Measurements from ENCODE around the gene FRA10AC1. TPM values are rescaled to one million over a fixed set of nuclear protein-coding genes. Genes with fewer than 3 reads are reported as not detected.

FRA10AC1 gene
- total RNA-seq, 1 donor from 2014 or later: 1.7 TPM

- H3K9me3 ChIP-seq: no peaks in the 10 kb centered on the region
- H3K27ac ChIP-seq: no peak overlapping the region
- no peak overlapping the region for H3K4me3 ChIP-seq
- H3K4me1 ChIP-seq: no peaks in the 10 kb centered on the region
- intact Hi-C loops (cut with DNase I): loop anchor here (10.0 kb wide), 1 partner anchor 307 kb away; no protein-coding TSS in a partner anchor
- TF ChIP-seq, protein P1, sequence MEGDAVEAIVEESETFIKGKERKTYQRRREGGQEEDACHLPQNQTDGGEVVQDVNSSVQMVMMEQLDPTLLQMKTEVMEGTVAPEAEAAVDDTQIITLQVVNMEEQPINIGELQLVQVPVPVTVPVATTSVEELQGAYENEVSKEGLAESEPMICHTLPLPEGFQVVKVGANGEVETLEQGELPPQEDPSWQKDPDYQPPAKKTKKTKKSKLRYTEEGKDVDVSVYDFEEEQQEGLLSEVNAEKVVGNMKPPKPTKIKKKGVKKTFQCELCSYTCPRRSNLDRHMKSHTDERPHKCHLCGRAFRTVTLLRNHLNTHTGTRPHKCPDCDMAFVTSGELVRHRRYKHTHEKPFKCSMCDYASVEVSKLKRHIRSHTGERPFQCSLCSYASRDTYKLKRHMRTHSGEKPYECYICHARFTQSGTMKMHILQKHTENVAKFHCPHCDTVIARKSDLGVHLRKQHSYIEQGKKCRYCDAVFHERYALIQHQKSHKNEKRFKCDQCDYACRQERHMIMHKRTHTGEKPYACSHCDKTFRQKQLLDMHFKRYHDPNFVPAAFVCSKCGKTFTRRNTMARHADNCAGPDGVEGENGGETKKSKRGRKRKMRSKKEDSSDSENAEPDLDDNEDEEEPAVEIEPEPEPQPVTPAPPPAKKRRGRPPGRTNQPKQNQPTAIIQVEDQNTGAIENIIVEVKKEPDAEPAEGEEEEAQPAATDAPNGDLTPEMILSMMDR (IDR thresholded peaks at IDR 0.05): no peak
- no peaks in the 10 kb centered on the region for H3K27me3 ChIP-seq
- peaks cover 33 to 54% of the 10 kb centered on the region in 2 donors for H3K36me3 ChIP-seq
- no peak for DNase-seq (ENCODE audit: low spot score in 2 of 2)
These were observed 30.2 kb downstream of the FRA10AC1 start for GRCh38 chr10:93672022-93672678.

- H3K4me3 ChIP-seq: no peak overlapping the region
- TF ChIP-seq, protein P1 (IDR thresholded peaks at IDR 0.05): no peak
- peaks cover 33 to 47% of the 10 kb centered on the region in 2 donors for H3K36me3 ChIP-seq
- H3K27me3 ChIP-seq: no peaks in the 10 kb centered on the region
- DNase-seq (ENCODE audit: low spot score in 2 of 2): no peak
- no peaks in the 10 kb centered on the region for H3K4me1 ChIP-seq
- no peaks in the 10 kb centered on the region for H3K9me3 ChIP-seq
- intact Hi-C loops (cut with DNase I): loop anchor here (10.0 kb wide), 1 partner anchor 306 kb away; no protein-coding TSS in a partner anchor
- H3K27ac ChIP-seq: no peak overlapping the region
These were observed 31.4 kb downstream of the FRA10AC1 start for GRCh38 chr10:93671042-93671441.

DNA sequence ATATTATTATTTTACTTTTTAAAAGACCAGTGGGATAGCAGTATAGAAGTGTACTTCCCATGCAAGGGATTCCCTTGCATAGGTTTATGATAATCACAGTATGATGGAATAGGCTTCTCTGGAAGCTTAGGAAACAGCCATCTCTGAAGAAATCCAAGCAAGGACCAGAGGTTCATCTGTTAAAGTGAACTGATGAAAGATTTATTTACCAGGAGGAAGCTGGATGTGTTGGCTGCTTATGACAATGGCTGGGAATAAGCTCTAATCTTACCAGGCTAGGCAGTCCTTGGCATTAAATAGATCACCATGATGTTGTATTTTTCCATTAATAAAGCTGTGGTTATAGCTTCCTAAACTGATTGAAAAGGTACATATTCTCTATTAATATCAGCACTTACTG, 32.0 kb downstream of the FRA10AC1 start:
- H3K9me3 ChIP-seq: no peaks in the 10 kb centered on the region
- TF ChIP-seq, protein P1 (IDR thresholded peaks at IDR 0.05): no peak
- H3K27ac ChIP-seq: no peak overlapping the region
- no peaks in the 10 kb centered on the region for H3K4me1 ChIP-seq
- H3K4me3 ChIP-seq: no peak overlapping the region
- peaks cover 27 to 43% of the 10 kb centered on the region in 2 donors for H3K36me3 ChIP-seq
- DNase-seq (ENCODE audit: low spot score in 2 of 2): no peak
- intact Hi-C loops (cut with DNase I): loop anchor here (10.0 kb wide), 1 partner anchor 306 kb away; no protein-coding TSS in a partner anchor
- no peaks in the 10 kb centered on the region for H3K27me3 ChIP-seq

- H3K4me1 ChIP-seq: no peaks in the 10 kb centered on the region
- DNase-seq (ENCODE audit: low spot score in 2 of 2): no peak
- peaks cover 17 to 37% of the 10 kb centered on the region in 2 donors for H3K36me3 ChIP-seq
- H3K9me3 ChIP-seq: no peaks in the 10 kb centered on the region
- H3K4me3 ChIP-seq: no peak overlapping the region
- no peak overlapping the region for H3K27ac ChIP-seq
- TF ChIP-seq, protein P1 (IDR thresholded peaks at IDR 0.05): no peak
- no peaks in the 10 kb centered on the region for H3K27me3 ChIP-seq
- intact Hi-C loops (cut with DNase I): no loop called here
These were observed 34.6 kb downstream of the FRA10AC1 start for GRCh38 chr10:93667795-93668194.

DNA sequence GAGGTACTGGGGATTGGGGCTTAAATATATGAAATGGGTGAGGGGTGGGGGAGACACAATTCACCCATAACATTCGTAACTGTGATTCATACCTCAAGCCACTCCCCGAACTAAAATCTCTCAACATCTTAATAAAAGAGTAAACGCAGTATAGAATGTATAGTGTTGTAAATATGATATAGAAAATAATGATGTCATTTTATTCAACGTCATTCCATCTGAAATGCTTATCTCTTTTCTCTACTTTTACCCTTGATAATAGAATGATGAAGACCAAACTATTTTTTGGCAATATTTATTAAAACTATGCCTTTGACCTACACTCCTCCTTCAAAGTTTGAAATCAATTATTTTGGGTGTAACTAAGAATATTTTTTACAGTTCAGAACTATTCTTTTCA, 36.4 kb downstream of the FRA10AC1 start:
- TF ChIP-seq, protein P1 (IDR thresholded peaks at IDR 0.05): no peak
- Histone ChIP-seq H3K27ac (no peak overlapping the region), H3K9me3 (no peaks in the 10 kb centered on the region), H3K4me1 (no peaks in the 10 kb centered on the region), H3K27me3 (no peaks in the 10 kb centered on the region), H3K36me3 (peaks cover 13 to 37% of the 10 kb centered on the region in 2 donors), H3K4me3 (no peak overlapping the region)
- no peak for DNase-seq (ENCODE audit: low spot score in 2 of 2)
- intact Hi-C loops (cut with DNase I): no loop called here
